RWPE1 (cell line): ENCODE measurements around the gene GBGT1.

Experiments
- CTCF ChIA-PET: fragments of 350-600 bp; sonication (Branson Sonifier 250); formaldehyde crosslinking; extraction: SDS; loops from one replicate; lab custom pipeline; 2021; lab: Yijun Ruan, JAX
- POLR2A ChIA-PET: fragments of 400-600 bp; formaldehyde crosslinking; extraction: SDS; loops from one replicate; lab custom pipeline; 2020; ENCODE audit warnings: antibody characterized with exemption; ENCODE audit not compliant: low non-redundant PET; lab: Yijun Ruan, JAX
- DNase-seq: peaks from one replicate; pipeline ENCODE4 v3.0.0; 2012; ENCODE audit warnings: low spot score
- H3K27ac ChIP-seq: fragments of 450-650 bp; 2 replicates; pipeline ENCODE4 v1.5.1; 2017
- CTCF ChIP-seq: fragments of 450-650 bp; conservative IDR thresholded peaks from 2 replicates; pipeline ENCODE4 v1.5.1; 2017; ENCODE audit warnings: low read depth, mild to moderate bottlenecking

Gene GBGT1

DNA sequence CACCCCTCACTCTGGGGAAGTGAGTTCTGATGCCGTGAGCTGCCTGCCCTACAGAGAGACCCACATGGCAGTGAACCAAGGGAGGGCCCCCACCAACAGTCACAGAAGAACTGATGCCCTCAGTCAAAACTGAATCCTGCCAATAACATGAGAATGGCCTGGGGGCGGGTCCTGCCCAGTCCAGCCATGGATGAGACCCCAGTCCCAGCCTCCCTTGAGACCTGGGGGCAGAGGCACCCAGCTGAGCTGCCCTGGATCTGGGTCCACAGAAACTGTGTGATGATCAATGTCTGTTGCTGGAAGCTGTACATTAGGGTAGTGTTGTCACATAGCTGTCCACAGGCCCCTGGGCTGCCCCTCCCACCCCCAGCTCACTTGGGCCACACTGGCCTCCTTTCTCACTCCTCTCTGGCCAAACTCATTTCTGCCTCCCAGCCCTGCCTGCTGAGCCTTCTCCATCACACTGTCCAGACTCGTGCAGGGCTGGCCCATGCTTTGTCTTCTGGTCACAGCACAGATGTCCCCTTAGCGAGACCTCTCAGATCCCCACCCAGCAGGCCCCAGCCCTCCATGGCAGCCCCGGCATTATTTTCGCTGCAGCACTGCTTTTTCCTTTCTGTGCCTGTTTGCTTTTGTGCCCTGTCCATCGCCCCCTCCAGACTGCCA lies 16.8 kb downstream of the GBGT1 start:
- ChIA-PET POLR2A (interaction anchor here (1.0 kb wide), 1 partner anchor 13 kb away, joined by 3 read pairs; no protein-coding TSS in a partner anchor), CTCF (interaction anchor here (0.6 to 3.1 kb wide), 24 partner anchors 11 to 331 kb away, joined by 3 to 33 read pairs (median 9); partner anchors contain the start of genes GFI1B and GTF3C5)
- DNase-seq = no peak
- TF ChIP-seq CTCF = no peak
- peak overlapping the region; percentile 94 for H3K27ac ChIP-seq

GRCh38 chr9:133144904-133145851 lies 18.5 kb downstream of the GBGT1 start:
- H3K27ac ChIP-seq = peak overlapping the region; percentile 94
- TF ChIP-seq CTCF = no peak
- CTCF ChIA-PET = interaction anchor here (0.5 to 3.1 kb wide), 34 partner anchors 9 to 168 kb away, joined by 3 to 71 read pairs (median 7); partner anchors contain the start of genes GTF3C5 and RALGDS
- POLR2A ChIA-PET = interaction anchor here (1.0 kb wide), 1 partner anchor 115 kb away, joined by 3 read pairs; the partner anchor contains the start of gene GTF3C5
- no peak for DNase-seq

GRCh38 chr9:133144142-133144903 lies 19.4 kb downstream of the GBGT1 start:
- ChIA-PET POLR2A (interaction anchor here (1.0 kb wide), 1 partner anchor 114 kb away, joined by 3 read pairs; the partner anchor contains the start of gene GTF3C5), CTCF (interaction anchor here (0.5 to 3.0 kb wide), 38 partner anchors 9 to 142 kb away, joined by 3 to 71 read pairs (median 6); partner anchors contain the start of genes GTF3C5 and RALGDS)
- DNase-seq = peak; percentile 91
- peak overlapping the region; percentile 94 for H3K27ac ChIP-seq
- TF ChIP-seq CTCF = peak; percentile 100

DNA sequence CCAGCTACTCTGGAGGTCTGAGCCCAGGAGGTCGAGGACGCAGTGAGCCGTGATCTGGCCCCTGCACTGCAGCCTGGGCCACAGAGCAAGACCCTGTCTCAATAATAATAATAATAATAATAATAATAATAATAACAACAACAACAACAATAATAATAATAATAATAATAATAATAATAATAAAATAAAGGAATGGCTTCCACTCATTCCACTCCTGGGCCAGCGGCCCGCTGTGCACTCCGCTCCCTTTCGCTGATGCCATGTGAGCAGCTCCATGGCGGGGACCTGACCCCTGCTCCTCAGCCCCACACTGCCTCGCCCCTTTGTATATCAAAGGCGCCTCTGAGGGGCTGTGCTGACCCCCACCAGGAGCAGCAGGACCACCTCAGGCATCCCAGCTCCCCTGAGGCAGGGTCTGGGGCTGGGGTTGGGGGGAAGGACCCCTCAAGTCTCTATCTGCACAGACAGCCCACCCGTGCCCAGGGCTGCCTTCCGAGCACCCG lies 20.0 kb downstream of the GBGT1 start:
- ChIA-PET CTCF (interaction anchor here (0.5 to 3.0 kb wide), 38 partner anchors 8 to 181 kb away, joined by 3 to 71 read pairs (median 6); partner anchors contain the start of genes GTF3C5 and RALGDS), POLR2A (interaction anchor here (1.0 kb wide), 1 partner anchor 113 kb away, joined by 3 read pairs; the partner anchor contains the start of gene GTF3C5)
- TF ChIP-seq CTCF = no peak
- H3K27ac ChIP-seq = peak overlapping the region; percentile 94
- DNase-seq = no peak

DNA sequence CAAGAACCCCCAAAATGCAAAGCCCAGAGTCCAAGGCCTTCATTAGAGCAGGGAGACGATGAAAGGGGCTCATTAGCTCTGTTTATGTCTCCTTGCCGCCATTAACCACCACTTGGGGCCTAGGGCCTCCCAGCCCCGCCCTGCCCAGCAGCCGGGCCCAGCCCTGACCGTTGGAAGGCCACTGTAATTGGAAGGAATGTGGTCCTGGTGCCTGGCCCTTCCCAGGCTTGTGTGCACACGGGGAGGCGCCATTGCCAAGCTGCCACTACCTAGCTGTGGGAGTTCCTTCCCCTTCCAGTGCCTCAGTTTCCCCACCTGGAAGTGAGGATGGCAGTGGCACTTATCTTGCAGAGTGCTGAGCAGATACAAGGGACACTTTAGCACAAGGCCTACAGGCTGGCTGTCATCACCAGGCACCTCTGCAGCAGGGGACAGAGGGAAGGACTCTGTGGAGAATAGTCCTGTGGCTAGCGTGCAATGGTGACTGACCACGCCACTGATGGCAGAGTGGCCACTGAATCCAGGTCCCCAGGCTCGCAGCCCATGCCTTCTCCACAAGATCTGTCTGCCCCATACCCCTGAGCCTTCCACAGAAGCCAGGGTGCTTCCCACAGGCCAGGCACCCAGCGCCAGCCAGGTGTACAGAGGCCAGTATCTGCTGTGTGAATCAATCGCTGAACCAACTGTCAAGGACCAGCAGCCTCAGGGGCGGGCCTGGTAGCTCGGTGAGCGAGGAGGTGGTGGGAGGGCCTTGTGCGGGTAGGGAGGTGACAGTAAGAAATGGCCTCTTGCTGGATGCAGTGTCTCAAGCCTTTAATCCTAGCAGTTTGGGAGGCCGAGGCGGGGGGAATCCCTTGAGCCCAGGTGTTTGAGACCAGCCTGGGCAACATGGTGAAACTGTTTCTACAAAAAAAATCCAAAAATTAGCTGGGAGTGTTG lies 20.8 kb downstream of the GBGT1 start:
- ChIA-PET POLR2A (no interaction called here), CTCF (interaction anchor here (0.5 to 3.0 kb wide), 12 partner anchors 10 to 180 kb away, joined by 3 to 71 read pairs (median 5); no protein-coding TSS in a partner anchor)
- no peak for DNase-seq
- no peak for TF ChIP-seq CTCF
- peak overlapping the region; percentile 37 for H3K27ac ChIP-seq
